ENCODE measurements around the gene CDK12. TPM values are rescaled to one million over a fixed set of nuclear protein-coding genes. Genes with fewer than 3 reads are reported as not detected.
A peak's percentile ranks its signal among the peaks of the same experiment; 100 is the strongest.

Gene CDK12
- total and polyA plus RNA-seq, 9 of the 15 experiments (the other 6 are each of a cell fraction or from before 2014, with no cell fraction given), result 3.4 to 65.6 (median 36.8) TPM

DNA sequence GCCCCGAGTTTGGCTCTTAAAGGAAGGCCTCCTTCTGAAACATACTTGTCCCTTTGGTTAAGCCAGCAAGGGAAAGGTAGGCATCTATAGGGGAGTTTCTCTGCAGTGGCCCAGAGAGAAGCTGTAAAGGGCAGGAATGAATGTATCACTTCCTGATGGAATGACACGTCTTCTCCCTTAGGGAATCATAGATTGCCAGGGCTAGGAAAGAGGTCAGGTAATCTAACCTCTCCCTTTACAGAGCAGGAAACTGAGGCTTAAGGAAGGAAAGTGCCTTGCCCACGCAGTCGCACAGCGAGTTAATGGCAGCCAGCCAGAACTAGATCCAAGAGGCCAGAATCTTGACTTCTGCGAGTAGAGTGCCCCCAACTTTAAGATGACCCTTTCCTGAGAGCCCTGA, 80.4 kb downstream of the CDK12 start:
- intact Hi-C loops (cut with micrococcal nuclease), result no loop called here
- CTCF ChIA-PET (ENCODE audit: low intra/inter-chr PET ratio), result interaction anchor here (0.6 kb wide), 1 partner anchor 76 kb away, joined by 3 read pairs; no protein-coding TSS in a partner anchor

DNA sequence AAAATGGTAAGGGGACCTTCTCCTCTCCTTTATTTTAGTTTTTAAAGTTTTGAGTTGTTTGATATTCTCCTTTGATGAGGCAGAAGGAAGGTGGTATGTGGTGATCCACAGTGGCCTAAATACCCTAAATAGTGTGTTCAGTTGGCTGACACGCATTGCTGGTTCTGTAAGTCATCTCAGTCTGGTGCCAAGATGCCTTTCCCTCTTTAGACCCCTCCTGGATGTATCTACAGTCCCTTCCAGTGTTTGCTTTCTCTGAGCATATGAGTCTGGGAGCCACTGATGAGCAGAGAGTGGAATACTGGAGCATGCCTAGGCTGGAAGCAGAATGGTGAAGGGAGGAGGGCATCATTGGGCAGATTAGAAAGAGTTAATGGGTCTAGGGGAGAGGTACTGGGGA, 81.9 kb downstream of the CDK12 start:
- ATAC-seq (no peak), FAIRE-seq (no peak), DNase-seq (ENCODE audit: extremely low read depth in 1 of 4, low spot score in 3 of 4) (no peak)
- 21% methylated on average over 1 of the region's 1 CpG for WGBS (ENCODE audit: insufficient coverage, low coverage, missing lambda C conversion rate)
- intact Hi-C loops (cut with micrococcal nuclease) (no loop called here), in situ Hi-C loops (cut with MboI) (no loop called here)
- H3K4me1 ChIP-seq (replicated peaks in 1 of 2; ENCODE audit: control insufficient read depth in 2 of 2, insufficient read depth in 2 of 2, low read length in 2 of 2), result peaks cover 0 to 2% of the 10 kb centered on the region in 2 experiments; a peak in 1 of 5 replicates
- CTCF ChIA-PET (ENCODE audit: low intra/inter-chr PET ratio), result no interaction called here
- H3K36me3 ChIP-seq (ENCODE audit: control insufficient read depth, insufficient read depth, low read length), result peaks cover 11% of the 10 kb centered on the region; the same call in 1 of the 3 replicates
- no peak overlapping the region for H3K27ac ChIP-seq (ENCODE audit: extremely low read depth, low read depth, low read length)
- H3K4me2 ChIP-seq (ENCODE audit: insufficient read depth, low read length), result no peak overlapping the region
- no TSS peak for BruUV-seq (replicated peaks)
- H3K9me1 ChIP-seq (ENCODE audit: control insufficient read depth, insufficient read depth, low read length), result no peaks in the 10 kb centered on the region
- H4K20me1 ChIP-seq (replicated peaks; ENCODE audit: control insufficient read depth, insufficient read depth, low read length), result no peaks in the 10 kb centered on the region
- H3K4me3 ChIP-seq, result no peak overlapping the region
- H3K27me3 ChIP-seq (ENCODE audit: control insufficient read depth in 2 of 2, insufficient read depth in 2 of 2, low read length in 2 of 2), result no peaks in the 10 kb centered on the region
- no peak overlapping the region for H2AFZ ChIP-seq (ENCODE audit: low read depth, low read length)
- H3K9me3 ChIP-seq (replicated peaks; ENCODE audit: control insufficient read depth, insufficient read depth, low read depth, low read length), result no peaks in the 10 kb centered on the region
- H3K79me2 ChIP-seq (ENCODE audit: control insufficient read depth, insufficient read depth, low read length), result no peaks in the 10 kb centered on the region
- no peak overlapping the region for H3K9ac ChIP-seq (ENCODE audit: insufficient read depth in 1 of 2, low read depth in 2 of 2, low read length in 2 of 2)
- POLR2A ChIA-PET, result no interaction called here
- TF ChIP-seq, protein P1, sequence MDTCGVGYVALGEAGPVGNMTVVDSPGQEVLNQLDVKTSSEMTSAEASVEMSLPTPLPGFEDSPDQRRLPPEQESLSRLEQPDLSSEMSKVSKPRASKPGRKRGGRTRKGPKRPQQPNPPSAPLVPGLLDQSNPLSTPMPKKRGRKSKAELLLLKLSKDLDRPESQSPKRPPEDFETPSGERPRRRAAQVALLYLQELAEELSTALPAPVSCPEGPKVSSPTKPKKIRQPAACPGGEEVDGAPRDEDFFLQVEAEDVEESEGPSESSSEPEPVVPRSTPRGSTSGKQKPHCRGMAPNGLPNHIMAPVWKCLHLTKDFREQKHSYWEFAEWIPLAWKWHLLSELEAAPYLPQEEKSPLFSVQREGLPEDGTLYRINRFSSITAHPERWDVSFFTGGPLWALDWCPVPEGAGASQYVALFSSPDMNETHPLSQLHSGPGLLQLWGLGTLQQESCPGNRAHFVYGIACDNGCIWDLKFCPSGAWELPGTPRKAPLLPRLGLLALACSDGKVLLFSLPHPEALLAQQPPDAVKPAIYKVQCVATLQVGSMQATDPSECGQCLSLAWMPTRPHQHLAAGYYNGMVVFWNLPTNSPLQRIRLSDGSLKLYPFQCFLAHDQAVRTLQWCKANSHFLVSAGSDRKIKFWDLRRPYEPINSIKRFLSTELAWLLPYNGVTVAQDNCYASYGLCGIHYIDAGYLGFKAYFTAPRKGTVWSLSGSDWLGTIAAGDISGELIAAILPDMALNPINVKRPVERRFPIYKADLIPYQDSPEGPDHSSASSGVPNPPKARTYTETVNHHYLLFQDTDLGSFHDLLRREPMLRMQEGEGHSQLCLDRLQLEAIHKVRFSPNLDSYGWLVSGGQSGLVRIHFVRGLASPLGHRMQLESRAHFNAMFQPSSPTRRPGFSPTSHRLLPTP (IDR thresholded peaks at IDR 0.05; ENCODE audit: borderline replicate concordance, extremely low read depth, insufficient read length), result no peak
- TF ChIP-seq RBM39 (optimal IDR thresholded peaks at IDR 0.05; ENCODE audit: low read depth, low read length), result no peak
- no peak for TF ChIP-seq ZC3H11A (IDR thresholded peaks at IDR 0.05; ENCODE audit: low read depth, low read length)
- no peak for TF ChIP-seq BACH1 (tag; IDR thresholded peaks at IDR 0.05)
- no peak for TF ChIP-seq CBFB (CRISPR knock-in tag; IDR thresholded peaks at IDR 0.05)
- TF ChIP-seq CTCF (IDR thresholded peaks at IDR 0.05 in 2 of 3, conservative IDR thresholded peaks at IDR 0.05 in 1 of 3; ENCODE audit: insufficient read depth in 2 of 3, low read depth in 1 of 3, low read length in 3 of 3), result no peak
- TF ChIP-seq, protein P2, sequence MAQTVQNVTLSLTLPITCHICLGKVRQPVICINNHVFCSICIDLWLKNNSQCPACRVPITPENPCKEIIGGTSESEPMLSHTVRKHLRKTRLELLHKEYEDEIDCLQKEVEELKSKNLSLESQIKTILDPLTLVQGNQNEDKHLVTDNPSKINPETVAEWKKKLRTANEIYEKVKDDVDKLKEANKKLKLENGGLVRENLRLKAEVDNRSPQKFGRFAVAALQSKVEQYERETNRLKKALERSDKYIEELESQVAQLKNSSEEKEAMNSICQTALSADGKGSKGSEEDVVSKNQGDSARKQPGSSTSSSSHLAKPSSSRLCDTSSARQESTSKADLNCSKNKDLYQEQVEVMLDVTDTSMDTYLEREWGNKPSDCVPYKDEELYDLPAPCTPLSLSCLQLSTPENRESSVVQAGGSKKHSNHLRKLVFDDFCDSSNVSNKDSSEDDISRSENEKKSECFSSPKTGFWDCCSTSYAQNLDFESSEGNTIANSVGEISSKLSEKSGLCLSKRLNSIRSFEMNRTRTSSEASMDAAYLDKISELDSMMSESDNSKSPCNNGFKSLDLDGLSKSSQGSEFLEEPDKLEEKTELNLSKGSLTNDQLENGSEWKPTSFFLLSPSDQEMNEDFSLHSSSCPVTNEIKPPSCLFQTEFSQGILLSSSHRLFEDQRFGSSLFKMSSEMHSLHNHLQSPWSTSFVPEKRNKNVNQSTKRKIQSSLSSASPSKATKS (CRISPR knock-in tag; IDR thresholded peaks at IDR 0.05), result no peak

More for the DNA sequence above, 80.4 kb downstream of the CDK12 start:
- in situ Hi-C loops (cut with MboI), result no loop called here
- no TSS peak for BruUV-seq (replicated peaks)
- Histone ChIP-seq H4K20me1 (replicated peaks; ENCODE audit: control insufficient read depth, insufficient read depth, low read length) (no peaks in the 10 kb centered on the region), H3K79me2 (ENCODE audit: control insufficient read depth, insufficient read depth, low read length) (no peaks in the 10 kb centered on the region), H3K27ac (ENCODE audit: extremely low read depth, low read depth, low read length) (no peak overlapping the region), H3K9me3 (replicated peaks; ENCODE audit: control insufficient read depth, insufficient read depth, low read depth, low read length) (no peaks in the 10 kb centered on the region), H3K4me3 (no peak overlapping the region), H3K9ac (ENCODE audit: insufficient read depth in 1 of 2, low read depth in 2 of 2, low read length in 2 of 2) (no peak overlapping the region), H3K4me2 (ENCODE audit: insufficient read depth, low read length) (no peak overlapping the region), H3K27me3 (ENCODE audit: control insufficient read depth in 2 of 2, insufficient read depth in 2 of 2, low read length in 2 of 2) (no peaks in the 10 kb centered on the region), H2AFZ (ENCODE audit: low read depth, low read length) (no peak overlapping the region), H3K36me3 (ENCODE audit: control insufficient read depth, insufficient read depth, low read length) (peaks cover 3% of the 10 kb centered on the region; the same call in 1 of the 3 replicates), H3K4me1 (replicated peaks in 1 of 2; ENCODE audit: control insufficient read depth in 2 of 2, insufficient read depth in 2 of 2, low read length in 2 of 2) (peaks cover 0 to 8% of the 10 kb centered on the region in 2 experiments; a peak in 2 of 5 replicates), H3K9me1 (ENCODE audit: control insufficient read depth, insufficient read depth, low read length) (no peaks in the 10 kb centered on the region)
- POLR2A ChIA-PET, result interaction anchor here (0.6 kb wide), 1 partner anchor 16 kb away, joined by 4 read pairs; no protein-coding TSS in a partner anchor
- TF ChIP-seq KLF6 (CRISPR knock-in tag; IDR thresholded peaks at IDR 0.05; ENCODE audit: borderline replicate concordance) (no peak), NFIC (IDR thresholded peaks at IDR 0.05) (peak; percentile 36; the same call in 1 of the 2 replicates)
- WGBS (ENCODE audit: insufficient coverage, low coverage, missing lambda C conversion rate), result 61% methylated on average over 6 of the region's 6 CpGs
- FAIRE-seq (no peak), ATAC-seq (no peak), DNase-seq (ENCODE audit: extremely low read depth in 1 of 4, low spot score in 3 of 4) (no peak)

Measured in K562 (cell line).